Measurements from ENCODE around the gene MPIG6B. TPM values are rescaled to one million over a fixed set of nuclear protein-coding genes. Genes with fewer than 3 reads are reported as not detected.

MPIG6B gene
- polyA plus RNA-seq, 3 donors, result 0.09 to 0.75 (median 0.68) TPM

DNA sequence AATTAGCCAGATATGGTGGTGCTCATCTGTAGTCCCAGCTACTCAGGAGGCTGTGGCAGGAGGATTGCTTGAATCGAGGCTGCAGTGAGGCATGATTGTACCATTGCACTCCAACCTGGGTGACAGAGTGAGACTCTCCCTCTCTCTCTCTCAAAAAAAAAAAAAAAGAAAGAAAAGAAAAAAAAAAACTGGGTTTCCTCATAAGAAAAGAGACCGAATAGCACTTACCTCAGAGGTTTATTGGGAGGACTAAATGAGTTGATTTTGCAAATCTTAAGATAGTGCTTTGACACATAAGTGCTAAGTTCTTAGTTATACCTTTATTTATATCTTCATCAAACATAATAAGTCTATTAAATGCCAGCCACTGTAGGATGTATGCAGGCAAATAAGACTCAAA lies 47.7 kb downstream of the MPIG6B start:
- H3K27ac ChIP-seq (ENCODE audit: low read depth in 1 of 2, low read length in 2 of 2), result no peak overlapping the region
- H2AFZ ChIP-seq (ENCODE audit: insufficient read depth, low read depth, low read length, poor library complexity, severe bottlenecking), result no peak overlapping the region
- no peak for TF ChIP-seq CTCF (IDR thresholded peaks at IDR 0.05)
- H3K27me3 ChIP-seq (ENCODE audit: control insufficient read depth in 2 of 2, insufficient read depth in 2 of 2, low read length in 2 of 2), result no peaks in the 10 kb centered on the region
- no peak overlapping the region for H3K4me2 ChIP-seq (replicated peaks; ENCODE audit: extremely low read depth, low read length, poor library complexity, severe bottlenecking)
- H3K9me3 ChIP-seq (replicated peaks in 1 of 2; ENCODE audit: control insufficient read depth in 1 of 2, insufficient read depth in 1 of 2, low read length in 2 of 2), result no peaks in the 10 kb centered on the region
- peak overlapping the region in 1 of 7 donors; percentile 41 for H3K27ac Mint-ChIP-seq
- H3K4me1 ChIP-seq (ENCODE audit: control insufficient read depth in 1 of 2, insufficient read depth in 2 of 2, low read length in 2 of 2), result peaks cover 29 to 30% of the 10 kb centered on the region in 2 donors
- H3K36me3 ChIP-seq (replicated peaks in 1 of 2; ENCODE audit: control insufficient read depth in 1 of 2, insufficient read depth in 2 of 2, low read length in 2 of 2), result no peaks in the 10 kb centered on the region
- H3K4me1 Mint-ChIP-seq, result peaks cover 29% of the 10 kb centered on the region
- peaks cover 0 to 1% (median 0%) of the 10 kb centered on the region in 7 donors for H3K9me3 Mint-ChIP-seq
- no peaks in the 10 kb centered on the region for H3K79me2 ChIP-seq (ENCODE audit: insufficient read depth, low read length)
- H3K9ac ChIP-seq (ENCODE audit: insufficient read depth, low read length, poor library complexity, severe bottlenecking), result no peak overlapping the region
- no peaks in the 10 kb centered on the region for H3K36me3 Mint-ChIP-seq
- H4K20me1 ChIP-seq (ENCODE audit: insufficient read depth, low read length), result no peaks in the 10 kb centered on the region
- H3K4me3 ChIP-seq (replicated peaks in 1 of 3; ENCODE audit: low read depth in 2 of 3, low read length in 3 of 3), result no peak overlapping the region
- H3K4me3 Mint-ChIP-seq, result no peak overlapping the region
- no peak for DNase-seq
- WGBS (ENCODE audit: insufficient coverage), result no CpG with 5 or more reads among the region's 2 CpGs
- intact Hi-C loops (cut with micrococcal nuclease), result no loop called here
- peaks cover 0 to 7% (median 2%) of the 10 kb centered on the region in 3 donors for H3K27me3 Mint-ChIP-seq (ENCODE audit: low read depth in 3 of 3)

GRCh38 chr6:31771992-31772358 lies 48.8 kb downstream of the MPIG6B start:
- no peak overlapping the region for H2AFZ ChIP-seq (ENCODE audit: insufficient read depth, low read depth, low read length, poor library complexity, severe bottlenecking)
- peaks cover 35 to 36% of the 10 kb centered on the region in 2 donors for H3K4me1 ChIP-seq (ENCODE audit: control insufficient read depth in 1 of 2, insufficient read depth in 2 of 2, low read length in 2 of 2)
- no peak for DNase-seq
- no peak overlapping the region for H3K4me3 ChIP-seq (replicated peaks in 1 of 3; ENCODE audit: low read depth in 2 of 3, low read length in 3 of 3)
- H3K36me3 Mint-ChIP-seq, result no peaks in the 10 kb centered on the region
- H3K9me3 ChIP-seq (replicated peaks in 1 of 2; ENCODE audit: control insufficient read depth in 1 of 2, insufficient read depth in 1 of 2, low read length in 2 of 2), result no peaks in the 10 kb centered on the region
- intact Hi-C loops (cut with micrococcal nuclease), result no loop called here
- H3K27me3 Mint-ChIP-seq (ENCODE audit: low read depth in 3 of 3), result peaks cover 0 to 4% (median 2%) of the 10 kb centered on the region in 3 donors
- no peak for TF ChIP-seq CTCF (IDR thresholded peaks at IDR 0.05)
- no peaks in the 10 kb centered on the region for H3K27me3 ChIP-seq (ENCODE audit: control insufficient read depth in 2 of 2, insufficient read depth in 2 of 2, low read length in 2 of 2)
- peaks cover 0 to 1% (median 0%) of the 10 kb centered on the region in 7 donors for H3K9me3 Mint-ChIP-seq
- no peak overlapping the region for H3K9ac ChIP-seq (ENCODE audit: insufficient read depth, low read length, poor library complexity, severe bottlenecking)
- peaks cover 34% of the 10 kb centered on the region for H3K4me1 Mint-ChIP-seq
- H3K4me2 ChIP-seq (replicated peaks; ENCODE audit: extremely low read depth, low read length, poor library complexity, severe bottlenecking), result no peak overlapping the region
- 57% methylated on average over 1 of the region's 4 CpGs for WGBS (ENCODE audit: insufficient coverage)
- H4K20me1 ChIP-seq (ENCODE audit: insufficient read depth, low read length), result no peaks in the 10 kb centered on the region
- no peak overlapping the region for H3K27ac ChIP-seq (ENCODE audit: low read depth in 1 of 2, low read length in 2 of 2)
- H3K4me3 Mint-ChIP-seq, result no peak overlapping the region
- H3K27ac Mint-ChIP-seq, result no peak overlapping the region
- H3K36me3 ChIP-seq (replicated peaks in 1 of 2; ENCODE audit: control insufficient read depth in 1 of 2, insufficient read depth in 2 of 2, low read length in 2 of 2), result no peaks in the 10 kb centered on the region
- H3K79me2 ChIP-seq (ENCODE audit: insufficient read depth, low read length), result no peaks in the 10 kb centered on the region
